SKM-1 (cell line): ENCODE results near the gene TBL1X.

Source experiments
- DNase-seq: peaks from one replicate; lab custom pipeline; 2025; ENCODE audit not compliant: unreplicated experiment; lab: John Stamatoyannopoulos, UW

The TBL1X gene

DNA sequence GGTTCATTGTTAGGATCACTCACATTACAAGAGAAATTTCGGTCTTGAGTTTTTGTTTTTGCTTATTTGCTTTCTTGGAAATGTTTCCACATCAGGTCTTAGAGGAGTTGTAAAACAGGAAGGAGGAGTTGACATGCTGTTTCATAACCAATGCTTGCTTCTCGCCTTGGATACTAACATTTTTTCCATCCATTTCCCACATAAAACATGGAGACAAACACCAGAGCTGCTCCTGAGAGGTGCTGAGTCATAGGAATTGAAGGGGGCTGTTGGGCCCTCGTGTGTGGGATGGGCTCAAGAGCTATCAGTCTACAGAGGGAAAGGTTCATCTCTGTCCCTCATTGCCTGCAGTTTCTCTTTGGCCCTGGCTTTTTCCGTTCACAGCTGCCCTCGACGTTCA, 29.9 kb downstream of the TBL1X start:
- DNase-seq = no peak

DNA sequence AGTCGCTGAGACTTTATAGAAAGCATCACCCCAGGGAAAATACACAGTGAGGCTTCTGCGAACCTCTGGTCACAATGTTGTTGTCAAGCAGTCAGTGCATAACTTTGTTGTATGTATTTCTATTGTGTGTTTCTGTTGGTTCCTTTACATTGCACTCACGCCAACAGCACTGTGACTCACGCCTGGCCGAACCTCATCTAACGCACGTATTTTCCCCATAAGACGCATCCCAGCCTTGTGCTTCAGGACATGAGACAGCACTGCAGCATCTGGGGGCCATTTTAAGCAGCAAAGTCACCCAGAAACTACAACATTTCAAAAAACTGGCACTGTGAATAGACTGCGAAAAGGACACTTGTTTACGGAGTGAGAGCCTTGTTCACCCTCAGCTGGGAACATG, 30.6 kb downstream of the TBL1X start:
- no peak for DNase-seq

DNA sequence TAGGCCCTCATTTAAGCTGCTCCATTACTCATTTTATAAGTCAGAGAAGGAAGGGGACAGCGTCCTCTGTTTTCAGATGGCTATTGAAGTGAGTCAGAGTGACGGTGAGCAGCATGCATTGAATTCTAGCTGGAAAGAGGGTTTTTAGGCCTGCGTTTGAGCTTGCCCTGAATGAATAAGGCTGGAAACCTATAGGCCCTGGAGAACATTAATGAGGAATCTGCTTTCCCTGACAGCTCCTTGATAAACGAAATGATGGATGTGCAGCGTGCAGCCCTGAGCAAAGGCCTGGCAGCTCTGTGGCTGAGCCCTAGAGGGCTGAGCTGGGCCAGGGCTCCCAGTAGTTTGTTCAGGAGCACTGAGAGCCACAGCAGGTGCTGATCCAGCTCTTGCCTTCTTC, 33.4 kb downstream of the TBL1X start:
- DNase-seq = no peak

DNA sequence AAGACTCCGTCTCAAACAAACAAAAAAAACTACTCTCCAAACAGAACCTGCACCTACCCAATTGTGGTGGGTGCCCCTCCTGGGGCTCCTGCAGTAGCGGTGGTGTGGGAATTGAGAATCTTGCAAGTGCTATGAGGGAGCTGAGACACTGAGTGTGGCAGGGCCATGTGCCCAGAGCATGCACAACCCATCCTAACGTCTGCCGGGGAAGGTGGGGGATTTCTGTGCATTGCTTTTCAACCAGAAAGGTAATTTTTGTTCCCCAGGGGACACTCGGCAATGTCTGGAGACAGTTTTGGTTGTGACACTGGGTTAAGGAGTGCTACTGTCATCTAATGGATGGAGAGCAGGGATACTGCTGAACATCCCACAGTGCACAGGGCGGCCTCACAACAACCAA, 35.7 kb downstream of the TBL1X start:
- DNase-seq = no peak

DNA sequence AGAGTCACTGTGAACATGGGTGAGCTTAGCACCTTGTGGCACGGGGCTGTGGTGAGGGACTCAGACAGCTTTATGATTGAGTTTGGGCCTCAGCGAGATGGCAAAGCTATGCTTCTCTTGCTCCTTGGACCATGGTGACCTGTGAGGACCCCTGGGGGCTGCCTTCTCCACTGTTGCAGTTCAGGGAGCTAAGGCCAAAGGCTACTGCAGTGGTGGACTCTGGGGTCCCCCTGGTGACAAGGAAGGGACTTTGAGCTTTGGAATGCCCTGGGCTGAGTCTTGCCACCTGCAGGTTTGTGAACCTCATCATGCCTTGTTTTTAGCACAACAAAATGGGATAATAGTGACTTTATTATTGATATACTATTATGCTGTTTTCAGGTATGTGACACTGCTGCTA, 36.5 kb downstream of the TBL1X start:
- no peak for DNase-seq

DNA sequence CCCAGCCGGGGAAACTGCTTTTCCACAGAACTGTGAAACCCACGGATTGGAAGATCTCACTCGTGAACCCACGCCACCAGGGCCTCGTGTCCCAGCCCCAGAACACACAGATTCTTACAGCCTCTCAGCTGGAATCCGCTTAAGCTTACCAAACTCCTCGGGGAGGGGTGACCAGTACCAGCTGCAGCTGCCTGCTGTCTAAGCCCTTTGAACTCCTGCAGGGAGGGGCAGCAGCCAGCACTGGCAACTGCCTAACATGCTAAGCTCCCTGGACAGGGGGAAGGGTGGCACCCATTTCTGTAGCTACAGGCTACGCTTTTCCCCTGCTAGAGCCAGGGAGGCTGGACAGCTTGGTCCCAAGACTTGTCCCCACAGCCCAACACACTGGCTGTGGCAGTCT, 38.4 kb downstream of the TBL1X start:
- no peak for DNase-seq

DNA sequence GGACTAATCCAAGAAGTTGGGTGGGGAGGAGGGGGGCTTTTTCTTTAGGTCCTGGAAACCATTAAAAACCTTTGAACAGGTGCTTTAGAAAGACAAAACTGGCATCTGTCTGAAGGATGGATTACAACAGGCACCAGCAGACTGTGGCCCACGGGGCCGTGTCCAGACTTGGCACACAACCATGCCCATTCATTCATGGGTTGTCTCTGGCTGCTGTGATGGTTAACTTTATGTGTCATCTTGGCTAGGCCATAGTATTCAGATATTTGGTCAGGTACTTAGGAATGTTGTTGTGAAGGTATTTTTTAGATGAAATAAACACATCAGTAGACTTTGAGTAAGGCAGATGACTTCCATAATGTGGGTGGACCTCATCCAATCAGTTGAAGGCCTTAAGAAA, 45.5 kb downstream of the TBL1X start:
- DNase-seq = no peak

DNA sequence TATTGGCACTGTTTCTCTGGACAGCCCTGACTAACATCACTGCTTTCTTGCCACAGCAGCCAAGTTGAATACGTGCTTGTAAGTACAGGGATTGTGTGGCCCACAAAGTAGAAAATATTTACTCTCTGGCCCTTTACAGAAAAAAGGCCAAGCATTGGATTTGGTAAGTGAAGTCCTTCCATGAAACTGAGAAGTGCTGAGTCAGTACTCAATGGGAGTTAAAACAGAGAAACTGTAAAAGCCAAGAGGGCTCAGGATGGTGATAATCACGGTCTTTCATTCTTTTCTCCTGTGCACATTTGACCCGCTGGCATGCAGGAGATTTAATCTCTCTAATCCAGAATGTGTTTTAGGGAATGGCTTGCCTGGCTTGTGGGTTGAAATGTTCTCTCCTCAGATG, 46.1 kb downstream of the TBL1X start:
- DNase-seq = no peak

DNA sequence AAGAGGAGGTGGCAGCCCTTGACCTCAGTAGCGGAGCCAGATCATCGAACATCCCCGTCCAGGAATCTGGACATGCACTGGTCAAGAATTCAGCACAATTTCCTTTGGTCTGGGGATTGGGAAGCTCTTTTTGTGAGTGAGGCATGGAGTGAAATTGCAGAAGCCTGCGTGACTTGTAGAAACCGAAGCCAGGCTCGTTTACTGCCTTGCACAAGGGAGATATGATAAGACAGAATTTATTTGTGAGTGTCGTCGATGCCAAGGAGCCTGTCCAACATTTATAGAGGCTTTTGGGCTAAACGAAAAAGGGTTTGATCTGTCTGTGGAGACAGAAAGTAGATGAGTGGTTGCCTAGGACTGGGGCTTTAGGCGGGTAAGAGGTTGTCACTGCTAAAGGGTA, 50.6 kb downstream of the TBL1X start:
- no peak for DNase-seq

DNA sequence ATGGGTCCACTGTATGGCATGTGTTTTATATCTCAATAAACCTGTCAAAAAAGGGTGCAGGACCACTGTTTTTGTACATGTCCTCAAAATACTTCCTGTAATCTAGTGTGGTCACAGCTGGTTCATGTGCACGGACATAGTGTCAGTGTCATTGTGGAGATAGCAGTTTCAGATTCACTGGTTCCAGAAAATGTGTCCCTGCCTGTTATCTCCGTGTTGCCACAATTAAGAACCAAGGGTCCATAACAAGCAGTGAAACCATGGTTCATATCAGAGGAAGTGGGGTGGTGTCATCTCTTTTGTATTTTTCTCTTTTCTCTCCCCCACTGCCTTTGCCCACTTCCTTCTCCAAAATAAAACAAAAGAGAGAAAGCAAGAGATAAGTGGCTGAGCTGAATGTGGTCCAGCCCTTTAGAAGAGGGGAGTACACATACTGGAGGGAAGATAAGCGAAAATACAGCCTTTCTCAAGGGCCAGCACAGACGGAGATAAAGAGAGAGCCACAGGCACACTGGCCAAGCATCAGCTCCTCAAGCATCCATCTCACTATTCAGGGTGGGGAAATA, 51.2 kb downstream of the TBL1X start:
- DNase-seq = no peak

DNA sequence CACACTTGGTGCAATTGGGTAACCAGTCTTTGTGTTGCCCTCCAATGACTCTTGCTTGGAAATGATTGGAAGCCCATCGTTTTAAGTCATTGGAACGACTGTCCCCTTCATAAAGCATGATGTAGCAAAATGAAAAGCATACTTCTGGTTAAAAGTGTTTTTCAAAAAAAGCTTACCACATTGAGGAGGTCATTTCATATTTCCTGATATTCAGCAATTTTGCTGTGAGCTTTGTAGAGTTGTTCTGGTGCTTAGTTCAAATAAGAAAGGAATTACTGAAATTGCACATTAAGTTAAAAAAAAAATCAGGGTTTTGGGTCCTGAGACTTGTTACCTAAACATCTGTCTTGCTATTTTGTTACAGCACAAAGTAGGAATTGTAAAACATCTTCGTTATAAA, 51.8 kb downstream of the TBL1X start:
- no peak for DNase-seq

DNA sequence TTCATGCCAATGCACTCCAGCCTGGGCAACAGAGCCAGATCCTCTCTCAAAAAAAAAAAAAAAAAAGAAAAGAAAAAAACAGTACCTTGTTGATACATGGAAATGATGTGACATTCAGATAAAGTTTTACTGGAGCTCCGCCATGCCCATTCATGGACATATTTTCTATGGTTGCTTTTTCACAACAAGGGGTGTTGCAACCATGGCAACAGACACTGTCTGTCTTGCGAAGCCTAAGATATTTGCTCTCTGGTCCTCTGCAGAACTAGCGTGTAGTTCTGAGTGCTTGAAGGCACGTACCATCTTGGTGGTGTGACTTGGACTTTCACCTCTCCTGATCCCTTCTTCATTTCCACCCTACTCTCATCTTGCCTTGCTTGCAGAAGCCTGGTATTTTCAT, 53.2 kb downstream of the TBL1X start:
- DNase-seq = no peak

DNA sequence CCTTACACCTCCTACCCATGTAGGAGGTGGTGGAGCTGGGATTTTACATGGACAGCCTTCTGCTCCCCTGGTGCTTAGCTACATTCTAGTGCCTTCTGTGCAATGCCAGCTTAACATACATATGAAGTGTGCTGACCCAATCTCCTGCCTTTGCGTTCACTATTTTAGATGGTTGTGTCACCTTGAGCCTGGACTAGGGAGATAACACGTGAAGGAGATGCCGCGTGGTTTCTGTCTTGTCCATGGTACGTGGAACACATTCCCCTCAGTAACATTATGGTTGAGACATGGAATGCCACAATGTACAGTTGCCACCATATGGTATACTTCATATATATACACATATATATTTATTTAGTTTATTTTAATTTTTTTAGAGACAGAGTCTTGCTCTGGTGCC, 54.0 kb downstream of the TBL1X start:
- no peak for DNase-seq

DNA sequence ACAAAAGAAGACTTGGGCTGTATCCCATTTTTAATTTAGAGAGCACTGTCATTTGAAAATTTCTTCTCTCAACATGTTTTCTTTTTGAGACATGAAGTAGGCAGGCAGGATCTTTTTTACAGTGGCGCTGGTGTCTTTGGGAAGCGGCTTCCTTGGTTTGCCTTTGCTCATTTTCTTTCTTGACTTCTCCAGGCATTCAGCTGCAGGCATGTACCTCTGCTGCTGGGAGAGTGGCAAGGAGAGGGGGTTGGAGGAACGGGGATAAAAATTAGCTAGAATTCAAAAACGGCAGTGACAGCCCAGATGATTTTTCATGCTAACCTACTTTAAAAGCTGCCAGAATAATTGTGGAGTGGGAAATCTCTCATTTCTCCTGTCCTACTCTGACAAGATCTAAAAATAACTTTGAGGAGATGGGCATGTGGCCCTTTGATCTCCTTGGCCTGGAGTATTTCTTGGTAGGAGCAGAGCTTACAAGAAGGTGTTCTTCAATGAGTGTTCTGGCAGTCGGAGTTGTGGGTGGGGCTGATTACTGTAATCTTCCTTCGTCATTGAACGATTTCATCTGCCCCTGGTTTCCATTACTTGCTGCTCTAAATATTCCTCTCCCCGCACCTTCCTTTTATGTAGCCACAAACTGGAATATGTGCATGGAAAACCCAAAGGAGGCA, 54.8 kb downstream of the TBL1X start:
- no peak for DNase-seq

DNA sequence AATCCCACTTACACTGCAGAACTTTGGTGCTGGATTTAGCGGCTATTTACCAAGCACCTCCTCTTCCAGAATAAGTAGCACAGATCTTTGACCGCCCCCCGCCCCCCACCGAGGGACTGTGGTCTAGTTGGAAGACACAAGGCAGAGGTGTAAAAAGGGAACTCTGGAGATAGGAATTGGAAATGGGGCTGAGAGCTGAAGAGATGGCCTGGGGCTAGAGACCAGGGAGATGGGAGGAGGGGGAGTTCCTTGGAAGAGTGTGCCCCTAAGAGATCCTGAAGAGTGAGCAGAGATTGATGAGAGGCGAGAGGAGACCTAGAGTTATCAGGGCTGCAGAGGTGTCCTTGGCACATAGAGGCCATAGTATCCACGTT, 55.3 kb downstream of the TBL1X start:
- no peak for DNase-seq

DNA sequence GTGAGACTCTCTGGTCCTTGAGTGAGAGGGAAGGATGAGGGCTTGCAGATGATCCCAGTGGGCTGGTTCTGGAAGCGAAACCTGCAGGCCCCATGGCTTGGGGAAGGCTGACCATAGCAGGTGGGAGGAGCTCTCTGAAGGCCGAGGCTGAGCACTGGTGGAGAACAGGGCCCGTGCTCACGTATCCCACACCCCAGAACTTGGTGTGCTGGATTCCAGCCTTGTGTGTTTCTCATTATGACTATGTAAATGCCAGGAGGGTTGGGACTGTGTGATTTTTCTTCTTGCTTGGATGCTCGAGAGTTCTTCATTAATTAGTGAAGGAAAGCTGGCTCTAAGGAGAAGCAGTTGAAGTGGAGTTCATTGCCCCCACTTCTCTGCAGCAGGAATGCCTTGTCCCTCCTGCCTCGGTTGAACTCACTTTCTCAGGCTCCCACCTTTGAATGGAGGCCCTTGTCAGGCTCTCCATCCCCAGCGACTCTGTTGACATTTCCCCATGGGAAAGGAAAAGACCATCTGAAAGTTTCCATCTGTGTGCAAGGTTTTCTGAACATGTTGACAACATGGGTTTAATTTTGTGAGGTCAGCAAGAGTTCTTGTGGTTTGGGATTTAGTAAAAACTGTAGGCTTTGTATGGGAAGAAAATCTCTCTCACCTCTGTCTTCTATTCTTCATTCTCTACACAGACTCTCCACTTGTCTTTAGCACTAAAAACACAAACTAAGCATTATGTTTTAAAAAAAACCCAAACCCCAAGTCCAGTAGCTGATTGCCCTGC, 57.7 kb downstream of the TBL1X start:
- DNase-seq = no peak

DNA sequence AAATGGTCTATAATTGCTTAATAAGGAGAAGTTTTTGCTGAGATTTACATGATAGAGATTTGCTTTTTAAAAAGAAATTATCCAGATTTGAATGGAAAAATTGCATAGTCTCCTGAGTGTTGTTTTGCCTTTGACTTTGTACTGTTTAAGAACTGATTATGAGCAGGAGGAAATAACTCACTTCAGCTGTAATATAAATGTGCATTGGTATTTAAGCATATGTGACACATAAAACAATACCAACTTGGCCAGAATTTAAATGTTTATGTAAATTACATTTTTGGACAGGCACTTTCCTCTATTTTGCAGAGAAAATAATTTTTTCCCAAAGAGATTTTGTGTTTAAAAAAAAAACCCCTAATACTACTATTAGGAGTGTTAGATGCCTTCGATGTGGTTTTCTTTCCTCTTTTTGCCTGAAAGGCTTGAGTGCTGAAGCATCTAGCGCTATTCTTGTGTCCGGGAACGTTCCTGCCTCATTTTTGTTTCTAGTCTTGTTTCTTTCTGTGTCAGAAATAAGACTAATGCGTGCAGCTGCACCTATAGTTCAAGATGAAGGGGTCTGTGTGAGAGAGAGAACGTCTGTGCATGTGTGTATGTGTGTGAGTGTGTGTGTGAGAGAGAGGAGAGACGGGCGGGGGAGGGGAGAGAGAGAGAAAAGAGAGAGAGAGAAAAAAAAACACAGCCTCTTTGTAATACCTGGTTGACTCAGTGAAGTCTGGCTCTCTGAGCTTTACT, 60.8 kb downstream of the TBL1X start:
- DNase-seq = no peak

DNA sequence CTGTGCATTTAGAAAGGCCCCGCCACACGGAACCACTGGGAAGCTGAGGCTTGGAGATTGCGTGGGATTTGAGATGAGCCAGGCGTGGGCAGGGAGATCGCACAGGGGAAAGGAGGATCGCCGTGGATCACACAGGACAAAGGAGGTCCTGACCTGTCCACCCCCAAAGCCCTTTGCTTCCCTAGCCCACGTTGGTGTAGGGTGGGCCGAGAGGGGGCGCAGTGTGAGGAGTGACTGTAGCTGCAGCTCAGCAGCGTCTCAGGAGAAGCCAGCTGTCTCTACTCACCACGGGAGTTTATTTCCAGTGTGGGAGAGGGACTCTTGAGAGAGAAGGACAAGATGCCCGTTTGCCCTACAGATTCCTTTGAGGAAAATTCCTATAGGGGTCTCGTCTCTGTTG, 62.1 kb downstream of the TBL1X start:
- no peak for DNase-seq

DNA sequence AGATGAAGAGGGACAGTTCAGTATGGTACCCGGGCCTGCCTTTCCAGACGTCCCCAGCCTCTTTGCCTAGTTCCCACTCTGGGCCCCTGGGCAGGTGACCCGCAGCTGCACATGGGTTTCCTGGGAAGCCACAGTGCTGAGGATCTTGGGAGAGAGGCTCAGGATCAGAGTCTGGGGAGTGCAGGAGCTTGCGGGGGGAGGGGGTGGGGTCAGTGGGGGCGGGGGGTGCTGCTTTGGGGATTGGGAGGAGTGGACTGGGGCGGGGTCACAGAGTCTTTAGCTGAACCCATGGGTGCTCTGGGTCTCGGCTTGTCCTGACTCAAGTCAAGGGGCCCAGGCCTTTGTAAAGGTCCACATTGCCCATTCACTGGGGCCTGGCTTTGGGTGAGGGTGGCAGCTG, 63.6 kb downstream of the TBL1X start:
- no peak for DNase-seq

DNA sequence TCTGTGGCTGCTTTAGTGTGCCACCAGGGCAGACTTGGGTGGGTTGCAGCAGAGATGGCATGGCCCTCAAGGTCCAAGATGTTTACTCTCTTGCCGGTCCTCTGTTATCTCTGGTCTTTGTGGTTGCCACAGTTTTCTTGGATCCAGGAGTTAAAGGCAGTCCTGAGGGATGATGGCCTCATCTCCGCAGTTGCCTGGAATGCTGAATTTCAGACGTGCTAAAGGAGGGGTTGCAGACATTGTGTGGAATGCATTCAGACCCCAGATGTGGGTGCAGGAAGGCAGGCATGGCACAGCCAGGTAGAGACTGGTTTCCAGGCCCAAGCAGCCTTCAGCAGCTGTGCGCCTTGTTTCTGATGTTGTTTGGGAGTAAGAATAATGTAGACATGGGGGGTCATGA, 64.4 kb downstream of the TBL1X start:
- no peak for DNase-seq

DNA sequence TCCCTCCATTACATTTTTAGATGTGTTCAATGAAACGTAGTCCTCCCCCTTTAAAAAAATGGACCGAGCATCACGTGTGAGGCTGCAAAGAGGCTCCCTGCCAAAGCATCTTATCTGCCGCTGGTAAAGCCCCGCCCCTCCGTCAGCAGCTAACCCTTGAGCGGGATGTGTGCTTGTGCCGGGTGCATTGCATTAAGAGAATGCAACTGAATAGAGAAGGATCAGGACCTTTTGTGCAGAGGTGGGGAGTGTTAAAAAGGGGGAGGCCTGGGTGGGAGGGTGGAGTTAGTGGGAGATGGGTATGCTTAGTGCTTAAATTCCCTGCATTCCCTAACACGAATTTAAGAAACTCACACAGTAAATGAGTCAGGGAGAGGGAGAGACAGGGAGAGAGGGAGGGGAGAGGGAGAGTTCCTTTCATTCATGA, 66.0 kb downstream of the TBL1X start:
- DNase-seq = no peak

DNA sequence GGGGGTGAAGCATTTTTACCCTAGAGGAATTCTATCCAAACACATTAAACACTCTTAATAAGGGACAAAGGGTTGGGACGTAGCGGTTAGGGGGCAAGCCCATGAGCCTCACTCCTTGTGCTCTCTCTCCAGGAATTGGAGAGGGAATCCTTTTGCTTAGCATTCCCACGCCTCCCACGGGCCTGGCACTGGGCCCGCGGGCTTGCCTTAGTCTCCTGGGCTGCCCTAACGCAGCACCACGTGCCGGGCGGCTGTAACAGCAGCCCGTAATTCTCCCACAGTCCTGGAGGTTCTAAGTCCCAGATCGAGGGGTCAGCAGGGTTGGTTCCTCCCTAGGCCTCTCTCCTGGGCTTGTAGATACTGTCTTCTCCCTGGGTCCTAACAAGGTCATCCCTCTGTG, 67.5 kb downstream of the TBL1X start:
- no peak for DNase-seq
